Ishikawa (cell line): ENCODE measurements around the gene NHSL2.

Experiments used
- CEBPB ChIP-seq: IDR thresholded peaks from 2 replicates; pipeline ENCODE4 v1.6.1; 2012
- CREB1 ChIP-seq: IDR thresholded peaks from 2 replicates; pipeline ENCODE4 v1.6.1; 2012; ENCODE audit warnings: low read depth
- EGR1 ChIP-seq: IDR thresholded peaks from 2 replicates; pipeline ENCODE4 v1.6.1; 2012
- EP300 ChIP-seq: IDR thresholded peaks from 2 replicates; pipeline ENCODE4 v1.6.1; 2012; ENCODE audit warnings: borderline replicate concordance
- FOXM1 ChIP-seq: IDR thresholded peaks from 2 replicates; pipeline ENCODE4 v1.6.1; 2012; ENCODE audit warnings: low read depth, borderline replicate concordance
- MAX ChIP-seq: IDR thresholded peaks from 2 replicates; pipeline ENCODE4 v1.6.1; 2012
- NFIC ChIP-seq: IDR thresholded peaks from 2 replicates; pipeline ENCODE4 v1.6.1; 2012
- RAD21 ChIP-seq: IDR thresholded peaks from 2 replicates; pipeline ENCODE4 v1.6.1; 2012; ENCODE audit warnings: low read depth
- REST ChIP-seq: IDR thresholded peaks from 2 replicates; pipeline ENCODE4 v1.6.1; 2012; ENCODE audit warnings: low read depth, mild to moderate bottlenecking
- TAF1 ChIP-seq: IDR thresholded peaks from 2 replicates; pipeline ENCODE4 v1.6.1; 2012; ENCODE audit warnings: low read depth, mild to moderate bottlenecking
- TCF12 ChIP-seq: IDR thresholded peaks from 2 replicates; pipeline ENCODE4 v1.6.1; 2012; ENCODE audit warnings: low read depth
- TEAD4 ChIP-seq: IDR thresholded peaks from 2 replicates; pipeline ENCODE4 v1.6.1; 2012
- USF1 ChIP-seq: IDR thresholded peaks from 2 replicates; pipeline ENCODE4 v1.6.1; 2012
- YY1 ChIP-seq: IDR thresholded peaks from 2 replicates; pipeline ENCODE4 v1.6.1; 2012; ENCODE audit warnings: low read depth
- ZBTB7A ChIP-seq: IDR thresholded peaks from 2 replicates; pipeline ENCODE4 v1.6.1; 2012; ENCODE audit warnings: low read depth

NHSL2 gene

GRCh38 chrX:71993371-71993770 lies 82.7 kb downstream of the NHSL2 start:
- TF ChIP-seq MAX (no peak), NFIC (no peak), EGR1 (no peak), YY1 (no peak), USF1 (no peak), REST (no peak), RAD21 (no peak)

GRCh38 chrX:71994601-71995000 lies 84.0 kb downstream of the NHSL2 start:
- TF ChIP-seq FOXM1 = no peak
- no peak for TF ChIP-seq NFIC
- TF ChIP-seq TAF1 = no peak
- no peak for TF ChIP-seq YY1
- no peak for TF ChIP-seq CREB1

GRCh38 chrX:71995122-71995521 lies 84.5 kb downstream of the NHSL2 start:
- TF ChIP-seq EGR1 = no peak
- TF ChIP-seq NFIC = no peak
- no peak for TF ChIP-seq CREB1
- TF ChIP-seq USF1 = no peak
- TF ChIP-seq ZBTB7A = no peak
- no peak for TF ChIP-seq RAD21
- TF ChIP-seq TAF1 = no peak
- no peak for TF ChIP-seq TCF12
- TF ChIP-seq TEAD4 = no peak
- no peak for TF ChIP-seq REST
- TF ChIP-seq YY1 = no peak
- TF ChIP-seq FOXM1 = no peak
- TF ChIP-seq MAX = no peak
- TF ChIP-seq CEBPB = no peak
- no peak for TF ChIP-seq EP300

- no peak for TF ChIP-seq ZBTB7A
These were observed 85.5 kb downstream of the NHSL2 start for GRCh38 chrX:71996136-71996535.

GRCh38 chrX:71996826-71997225 lies 86.2 kb downstream of the NHSL2 start:
- TF ChIP-seq TCF12 (no peak), NFIC (no peak), FOXM1 (no peak), CEBPB (no peak), YY1 (no peak), USF1 (no peak), RAD21 (no peak), TAF1 (no peak), REST (no peak), CREB1 (no peak), EGR1 (no peak), EP300 (no peak), MAX (no peak)
